ENCODE data around the gene EGLN2. TPM values are rescaled to one million over a fixed set of nuclear protein-coding genes. Genes with fewer than 3 reads are reported as not detected.

The EGLN2 gene
- total and polyA plus RNA-seq, 9 of the 15 experiments (the other 6 are each of a cell fraction or from before 2014, with no cell fraction given) = 9.6 to 114 (median 71.0) TPM

- ATAC-seq = no peak
- Histone ChIP-seq H3K9me1 (ENCODE audit: control insufficient read depth, insufficient read depth, low read length) (no peaks in the 10 kb centered on the region), H3K9me3 (replicated peaks; ENCODE audit: control insufficient read depth, insufficient read depth, low read depth, low read length) (no peaks in the 10 kb centered on the region), H3K79me2 (ENCODE audit: control insufficient read depth, insufficient read depth, low read length) (no peaks in the 10 kb centered on the region), H3K4me1 (replicated peaks in 1 of 2; ENCODE audit: control insufficient read depth in 2 of 2, insufficient read depth in 2 of 2, low read length in 2 of 2) (peaks cover 12 to 18% of the 10 kb centered on the region in 2 experiments; a peak in 3 of 5 replicates), H3K27ac (ENCODE audit: extremely low read depth, low read depth, low read length) (peak overlapping the region; percentile 90), H3K27me3 (ENCODE audit: control insufficient read depth in 2 of 2, insufficient read depth in 2 of 2, low read length in 2 of 2) (no peaks in the 10 kb centered on the region), H3K4me3 (peak overlapping the region; percentile 84), H2AFZ (ENCODE audit: low read depth, low read length) (peak overlapping the region; percentile 97), H3K36me3 (ENCODE audit: control insufficient read depth, insufficient read depth, low read length) (no peaks in the 10 kb centered on the region), H3K4me2 (ENCODE audit: insufficient read depth, low read length) (peak overlapping the region; percentile 100), H3K9ac (ENCODE audit: insufficient read depth in 1 of 2, low read depth in 2 of 2, low read length in 2 of 2) (peak overlapping the region; percentile 53 to 82; a peak in 3 of 4 replicates), H4K20me1 (replicated peaks; ENCODE audit: control insufficient read depth, insufficient read depth, low read length) (no peaks in the 10 kb centered on the region)
- DNase-seq (ENCODE audit: extremely low read depth in 1 of 4, low spot score in 3 of 4) = no peak
- BruUV-seq (replicated peaks) = no TSS peak
- intact Hi-C loops (cut with micrococcal nuclease) (no loop called here), in situ Hi-C loops (cut with MboI) (no loop called here)
- no peak for FAIRE-seq
- WGBS (ENCODE audit: insufficient coverage, low coverage, missing lambda C conversion rate) = 0% methylated on average over 10 of the region's 10 CpGs
- CTCF ChIA-PET (ENCODE audit: low intra/inter-chr PET ratio) = no interaction called here
- POLR2A ChIA-PET = interaction anchor here (0.6 to 3.1 kb wide), 18 partner anchors 9 to 441 kb away, joined by 3 to 26 read pairs (median 6); partner anchors contain the start of genes ACTMAP, AXL, EGLN2 and SNRPA
- no peak for TF ChIP-seq E2F1 (CRISPR knock-in tag; IDR thresholded peaks at IDR 0.05)
- no peak for TF ChIP-seq RBFOX2 (IDR thresholded peaks at IDR 0.05; ENCODE audit: low read depth, low read length)
- no peak for TF ChIP-seq ZNF354B (CRISPR knock-in tag; IDR thresholded peaks at IDR 0.05)
- no peak for TF ChIP-seq PREB (CRISPR knock-in tag; IDR thresholded peaks at IDR 0.05)
- peak; percentile 18 for TF ChIP-seq SMAD1 (IDR thresholded peaks at IDR 0.05; ENCODE audit: low read depth, low read length, partially characterized antibody)
- no peak for TF ChIP-seq ZNF165 (CRISPR knock-in tag; IDR thresholded peaks at IDR 0.05; ENCODE audit: borderline replicate concordance)
- peak; percentile 10; the same call in 1 of the 2 replicates for TF ChIP-seq TEAD4 (IDR thresholded peaks at IDR 0.05; ENCODE audit: low read length)
- TF ChIP-seq TEAD4 (CRISPR knock-in tag; IDR thresholded peaks at IDR 0.05; ENCODE audit: borderline replicate concordance) = no peak
- TF ChIP-seq ZBTB7A (IDR thresholded peaks at IDR 0.05; ENCODE audit: borderline replicate concordance, control insufficient read depth, low read depth, low read length) = 0 out of 2 replicates have a peak, but pooled peaks have one; percentile 8
- peak; percentile 66 for TF ChIP-seq CHD1 (IDR thresholded peaks at IDR 0.05; ENCODE audit: low read length)
- TF ChIP-seq SIN3B (IDR thresholded peaks at IDR 0.05; ENCODE audit: low read depth) = no peak
- peak; percentile 12; the same call in 1 of the 2 replicates for TF ChIP-seq DPF2 (IDR thresholded peaks at IDR 0.05)
- TF ChIP-seq NR3C1 (CRISPR knock-in tag; IDR thresholded peaks at IDR 0.05) = no peak
- TF ChIP-seq CREB3L1 (IDR thresholded peaks at IDR 0.05; ENCODE audit: borderline replicate concordance, low read depth) = peak; percentile 40; the same call in 1 of the 2 replicates
- no peak for TF ChIP-seq ZNF76 (CRISPR knock-in tag; IDR thresholded peaks at IDR 0.05; ENCODE audit: borderline replicate concordance)
- no peak for TF ChIP-seq HDAC1 (IDR thresholded peaks at IDR 0.05)
- TF ChIP-seq ATF1 (CRISPR knock-in tag; IDR thresholded peaks at IDR 0.05) = no peak
- peak; percentile 96 for TF ChIP-seq ATF1 (tag; IDR thresholded peaks at IDR 0.05)
Observed at GRCh38 chr19:40777645-40777936, 21.4 kb upstream of the EGLN2 start.

All from K562 (cell line).